SK-N-SH treated with all-trans-retinoic acid at 6 μM for 48 hours (cell line): ENCODE measurements around the gene RAB14.

Experiments used
- ATAC-seq: fragments of 200-7000 bp; cut with Tn5 transposase; 3 replicates; pipeline ENCODE4 v1.9.1; 2020; ENCODE audit warnings: mild to moderate bottlenecking, moderate library complexity
- ARNTL ChIP-seq: fragments of 450-650 bp; formaldehyde crosslinking; IDR thresholded peaks from 2 replicates; pipeline ENCODE4 v1.5.0; 2020; ENCODE audit warnings: low read depth, mild to moderate bottlenecking, moderate library complexity, borderline replicate concordance
- BACH2 ChIP-seq: fragments of 250-450 bp; sonication (Bioruptor Pico); IDR thresholded peaks from 2 replicates; pipeline ENCODE4 v1.9.0; 2021; ENCODE audit warnings: mild to moderate bottlenecking, borderline replicate concordance
- CSDC2 ChIP-seq: fragments of 250-450 bp; sonication (Bioruptor Pico); IDR thresholded peaks from 2 replicates; pipeline ENCODE4 v1.5.0; 2020; ENCODE audit warnings: mild to moderate bottlenecking, moderate library complexity
- ESRRG ChIP-seq: fragments of 250-450 bp; sonication (Bioruptor Pico); IDR thresholded peaks from 2 replicates; pipeline ENCODE4 v1.6.1; 2021; ENCODE audit warnings: mild to moderate bottlenecking
- GLIS3 ChIP-seq: fragments of 250-450 bp; sonication (Bioruptor Pico); IDR thresholded peaks from 2 replicates; pipeline ENCODE4 v1.5.0; 2020; ENCODE audit warnings: mild to moderate bottlenecking, moderate library complexity
- ISL1 ChIP-seq: fragments of 250-450 bp; sonication (Bioruptor Pico); IDR thresholded peaks from 2 replicates; pipeline ENCODE4 v2.1.2; 2022; ENCODE audit warnings: mild to moderate bottlenecking, moderate library complexity
- OSR1 ChIP-seq: fragments of 250-450 bp; sonication (Bioruptor Pico); IDR thresholded peaks from 2 replicates; pipeline ENCODE4 v1.8.0; 2022; ENCODE audit warnings: moderate library complexity, mild to moderate bottlenecking, inconsistent platforms
- RARB ChIP-seq: fragments of 250-450 bp; sonication (Bioruptor Pico); IDR thresholded peaks from 2 replicates; pipeline ENCODE4 v1.8.0; 2021; ENCODE audit warnings: mild to moderate bottlenecking, moderate library complexity
- TCF4 ChIP-seq: fragments of 250-450 bp; sonication (Bioruptor Pico); IDR thresholded peaks from 2 replicates; pipeline ENCODE4 v1.8.0; 2021; ENCODE audit warnings: mild to moderate bottlenecking, moderate library complexity, borderline replicate concordance
- TOX ChIP-seq: fragments of 250-450 bp; sonication (Bioruptor Pico); IDR thresholded peaks from 2 replicates; pipeline ENCODE4 v1.8.0; 2021; ENCODE audit warnings: mild to moderate bottlenecking, moderate library complexity, borderline replicate concordance
- ZC3H10 ChIP-seq: fragments of 250-450 bp; sonication (Bioruptor Pico); IDR thresholded peaks from 2 replicates; pipeline ENCODE4 v1.5.1; 2021; ENCODE audit warnings: mild to moderate bottlenecking, moderate library complexity
- ZFP3 ChIP-seq: fragments of 250-450 bp; sonication (Bioruptor Pico); IDR thresholded peaks from 2 replicates; pipeline ENCODE4 v1.5.0; 2020; ENCODE audit warnings: mild to moderate bottlenecking, moderate library complexity
- ZFP30 ChIP-seq: fragments of 450-650 bp; formaldehyde crosslinking; IDR thresholded peaks from 2 replicates; pipeline ENCODE4 v1.5.0; 2022; ENCODE audit warnings: mild to moderate bottlenecking, moderate library complexity
- ZNF565 ChIP-seq: fragments of 450-650 bp; formaldehyde crosslinking; conservative IDR thresholded peaks from 2 replicates; pipeline ENCODE4 v1.5.0; 2020; ENCODE audit warnings: low read depth, mild to moderate bottlenecking, moderate library complexity
- ZNF70 ChIP-seq: fragments of 450-650 bp; formaldehyde crosslinking; IDR thresholded peaks from 2 replicates; pipeline ENCODE4 v1.5.0; 2020; ENCODE audit warnings: mild to moderate bottlenecking, moderate library complexity
- ZNF8 ChIP-seq: fragments of 450-650 bp; formaldehyde crosslinking; IDR thresholded peaks from 2 replicates; pipeline ENCODE4 v1.5.0; 2020; ENCODE audit warnings: mild to moderate bottlenecking, moderate library complexity
- TF ChIP-seq, protein P1 (sequence below): fragments of 250-450 bp; sonication (Bioruptor Pico); IDR thresholded peaks from 2 replicates; pipeline ENCODE4 v1.5.1; 2021; ENCODE audit warnings: mild to moderate bottlenecking, moderate library complexity
- TF ChIP-seq, protein P2 (sequence below): fragments of 250-450 bp; sonication (Bioruptor Pico); IDR thresholded peaks from 2 replicates; pipeline ENCODE4 v1.8.0; 2020; ENCODE audit warnings: mild to moderate bottlenecking, moderate library complexity, borderline replicate concordance
- TF ChIP-seq, protein P3 (sequence below): fragments of 250-450 bp; sonication (Bioruptor Pico); IDR thresholded peaks from 2 replicates; pipeline ENCODE4 v1.5.0; 2020; ENCODE audit warnings: mild to moderate bottlenecking, moderate library complexity
- TF ChIP-seq, protein P4 (sequence below): fragments of 250-450 bp; sonication (Bioruptor Pico); IDR thresholded peaks from 2 replicates; pipeline ENCODE4 v1.5.1; 2020; ENCODE audit warnings: low read depth, mild to moderate bottlenecking, moderate library complexity

RAB14 gene

DNA sequence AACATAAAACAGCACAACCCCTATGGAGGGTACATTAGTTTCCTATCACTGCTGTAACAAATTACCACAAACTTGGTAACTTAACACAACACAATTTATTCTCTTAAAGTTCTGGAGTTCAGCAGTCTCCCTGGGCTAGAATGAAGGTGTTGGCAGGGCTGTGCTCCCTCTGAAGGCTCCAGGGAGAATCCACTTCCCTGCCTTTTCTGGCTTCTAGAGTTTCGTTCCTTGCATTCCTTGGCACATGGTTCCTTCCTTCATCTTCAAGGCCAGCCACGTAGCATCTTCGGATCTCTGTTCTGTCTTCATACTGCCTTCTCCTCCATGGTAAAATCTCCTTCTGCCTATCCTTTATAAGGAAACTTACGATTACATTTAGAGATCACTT, 41.3 kb upstream of the RAB14 start:
- ATAC-seq, result no peak
- no peak for TF ChIP-seq ESRRG
- no peak for TF ChIP-seq TOX (CRISPR knock-in tag)
- no peak for TF ChIP-seq ISL1 (CRISPR knock-in tag)

DNA sequence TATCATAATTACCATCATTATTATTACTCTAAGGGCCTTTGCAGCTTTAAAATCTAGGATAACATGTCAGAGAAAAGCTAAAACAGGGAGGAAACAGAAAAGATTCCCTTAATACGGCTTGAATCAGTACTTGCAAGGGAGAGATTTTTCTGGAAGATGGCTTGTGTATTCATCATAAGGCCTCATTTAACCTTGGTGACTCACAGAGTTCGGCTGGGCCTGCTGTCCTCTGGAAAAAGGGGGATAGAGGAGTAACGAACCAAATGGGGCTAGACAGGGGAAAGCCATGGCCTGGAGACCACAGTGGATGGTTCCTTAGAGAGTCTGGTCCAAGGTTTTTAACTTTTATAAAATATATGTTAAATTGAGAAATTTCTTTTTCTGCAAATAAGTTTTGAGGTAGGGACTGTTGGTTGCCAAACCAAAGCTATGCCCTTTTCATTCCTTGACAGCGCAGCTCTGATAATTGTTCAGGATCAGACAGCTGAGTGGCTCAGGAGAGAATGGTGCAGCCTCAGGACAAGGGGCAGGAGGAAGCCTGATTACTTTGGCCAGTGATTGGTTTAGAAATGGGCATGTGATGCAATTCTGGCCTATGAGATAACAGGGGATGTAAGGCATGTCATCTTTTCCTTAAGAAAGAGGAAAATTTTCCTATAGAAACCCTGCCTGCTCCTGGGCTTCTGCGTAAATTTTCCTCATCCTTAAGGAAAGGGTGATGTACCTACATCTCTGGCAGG, 40.7 kb upstream of the RAB14 start:
- TF ChIP-seq ZFP30, result no peak
- no peak for TF ChIP-seq TOX (CRISPR knock-in tag)
- no peak for TF ChIP-seq ISL1 (CRISPR knock-in tag)
- no peak for TF ChIP-seq TCF4 (CRISPR knock-in tag)
- TF ChIP-seq RARB (CRISPR knock-in tag), result no peak
- no peak for TF ChIP-seq CSDC2 (CRISPR knock-in tag)
- TF ChIP-seq, protein P1, sequence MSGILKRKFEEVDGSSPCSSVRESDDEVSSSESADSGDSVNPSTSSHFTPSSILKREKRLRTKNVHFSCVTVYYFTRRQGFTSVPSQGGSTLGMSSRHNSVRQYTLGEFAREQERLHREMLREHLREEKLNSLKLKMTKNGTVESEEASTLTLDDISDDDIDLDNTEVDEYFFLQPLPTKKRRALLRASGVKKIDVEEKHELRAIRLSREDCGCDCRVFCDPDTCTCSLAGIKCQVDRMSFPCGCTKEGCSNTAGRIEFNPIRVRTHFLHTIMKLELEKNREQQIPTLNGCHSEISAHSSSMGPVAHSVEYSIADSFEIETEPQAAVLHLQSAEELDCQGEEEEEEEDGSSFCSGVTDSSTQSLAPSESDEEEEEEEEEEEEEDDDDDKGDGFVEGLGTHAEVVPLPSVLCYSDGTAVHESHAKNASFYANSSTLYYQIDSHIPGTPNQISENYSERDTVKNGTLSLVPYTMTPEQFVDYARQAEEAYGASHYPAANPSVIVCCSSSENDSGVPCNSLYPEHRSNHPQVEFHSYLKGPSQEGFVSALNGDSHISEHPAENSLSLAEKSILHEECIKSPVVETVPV (CRISPR knock-in tag), result no peak
- no peak for TF ChIP-seq ZC3H10
- no peak for TF ChIP-seq OSR1
- TF ChIP-seq ESRRG, result no peak
- no peak for TF ChIP-seq ZFP3
- TF ChIP-seq, protein P2, sequence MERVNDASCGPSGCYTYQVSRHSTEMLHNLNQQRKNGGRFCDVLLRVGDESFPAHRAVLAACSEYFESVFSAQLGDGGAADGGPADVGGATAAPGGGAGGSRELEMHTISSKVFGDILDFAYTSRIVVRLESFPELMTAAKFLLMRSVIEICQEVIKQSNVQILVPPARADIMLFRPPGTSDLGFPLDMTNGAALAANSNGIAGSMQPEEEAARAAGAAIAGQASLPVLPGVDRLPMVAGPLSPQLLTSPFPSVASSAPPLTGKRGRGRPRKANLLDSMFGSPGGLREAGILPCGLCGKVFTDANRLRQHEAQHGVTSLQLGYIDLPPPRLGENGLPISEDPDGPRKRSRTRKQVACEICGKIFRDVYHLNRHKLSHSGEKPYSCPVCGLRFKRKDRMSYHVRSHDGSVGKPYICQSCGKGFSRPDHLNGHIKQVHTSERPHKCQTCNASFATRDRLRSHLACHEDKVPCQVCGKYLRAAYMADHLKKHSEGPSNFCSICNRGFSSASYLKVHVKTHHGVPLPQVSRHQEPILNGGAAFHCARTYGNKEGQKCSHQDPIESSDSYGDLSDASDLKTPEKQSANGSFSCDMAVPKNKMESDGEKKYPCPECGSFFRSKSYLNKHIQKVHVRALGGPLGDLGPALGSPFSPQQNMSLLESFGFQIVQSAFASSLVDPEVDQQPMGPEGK (CRISPR knock-in tag), result no peak
- ATAC-seq, result no peak

DNA sequence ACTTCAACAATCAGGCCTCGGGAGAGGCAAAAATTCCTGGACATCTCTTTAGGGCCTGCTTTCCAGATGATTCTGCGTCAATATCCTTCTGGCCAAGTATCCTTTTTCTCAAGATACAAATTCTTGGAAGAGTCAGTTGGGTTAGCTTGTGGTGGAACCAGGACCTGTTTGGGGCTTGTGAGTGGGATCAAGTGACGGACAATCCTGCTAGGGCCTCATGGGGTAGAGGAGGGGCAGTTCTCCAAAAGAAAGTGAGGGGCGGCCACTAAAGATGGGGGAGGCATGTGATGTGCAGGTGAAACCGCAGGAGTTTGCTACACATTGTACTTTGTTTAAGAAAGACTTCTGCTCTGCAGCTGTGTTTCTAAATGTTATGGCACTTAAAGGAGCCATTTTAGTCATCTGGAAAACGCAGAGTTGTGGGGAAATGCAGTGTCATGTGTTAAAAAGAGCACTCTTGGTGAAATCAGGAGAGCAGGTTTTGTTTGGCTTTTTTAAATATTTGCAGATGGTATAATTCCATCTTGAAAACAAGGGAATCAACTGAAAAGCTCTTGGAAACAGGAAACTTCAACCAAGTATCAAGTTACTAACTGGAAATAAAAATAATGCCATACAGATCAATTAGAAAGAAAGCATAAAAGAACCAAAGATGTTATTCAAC, 38.9 kb upstream of the RAB14 start:
- ATAC-seq, result no peak
- TF ChIP-seq, protein P2 (CRISPR knock-in tag), result no peak
- TF ChIP-seq ZFP30 (no peak), ISL1 (CRISPR knock-in tag) (no peak), ARNTL (CRISPR knock-in tag) (no peak), TOX (CRISPR knock-in tag) (no peak), CSDC2 (CRISPR knock-in tag) (no peak), TCF4 (CRISPR knock-in tag) (no peak), GLIS3 (CRISPR knock-in tag) (no peak), ZC3H10 (no peak), ZNF8 (CRISPR knock-in tag) (no peak), ZNF565 (no peak), RARB (CRISPR knock-in tag) (no peak), BACH2 (CRISPR knock-in tag) (no peak), ZNF70 (no peak)
- TF ChIP-seq, protein P3, sequence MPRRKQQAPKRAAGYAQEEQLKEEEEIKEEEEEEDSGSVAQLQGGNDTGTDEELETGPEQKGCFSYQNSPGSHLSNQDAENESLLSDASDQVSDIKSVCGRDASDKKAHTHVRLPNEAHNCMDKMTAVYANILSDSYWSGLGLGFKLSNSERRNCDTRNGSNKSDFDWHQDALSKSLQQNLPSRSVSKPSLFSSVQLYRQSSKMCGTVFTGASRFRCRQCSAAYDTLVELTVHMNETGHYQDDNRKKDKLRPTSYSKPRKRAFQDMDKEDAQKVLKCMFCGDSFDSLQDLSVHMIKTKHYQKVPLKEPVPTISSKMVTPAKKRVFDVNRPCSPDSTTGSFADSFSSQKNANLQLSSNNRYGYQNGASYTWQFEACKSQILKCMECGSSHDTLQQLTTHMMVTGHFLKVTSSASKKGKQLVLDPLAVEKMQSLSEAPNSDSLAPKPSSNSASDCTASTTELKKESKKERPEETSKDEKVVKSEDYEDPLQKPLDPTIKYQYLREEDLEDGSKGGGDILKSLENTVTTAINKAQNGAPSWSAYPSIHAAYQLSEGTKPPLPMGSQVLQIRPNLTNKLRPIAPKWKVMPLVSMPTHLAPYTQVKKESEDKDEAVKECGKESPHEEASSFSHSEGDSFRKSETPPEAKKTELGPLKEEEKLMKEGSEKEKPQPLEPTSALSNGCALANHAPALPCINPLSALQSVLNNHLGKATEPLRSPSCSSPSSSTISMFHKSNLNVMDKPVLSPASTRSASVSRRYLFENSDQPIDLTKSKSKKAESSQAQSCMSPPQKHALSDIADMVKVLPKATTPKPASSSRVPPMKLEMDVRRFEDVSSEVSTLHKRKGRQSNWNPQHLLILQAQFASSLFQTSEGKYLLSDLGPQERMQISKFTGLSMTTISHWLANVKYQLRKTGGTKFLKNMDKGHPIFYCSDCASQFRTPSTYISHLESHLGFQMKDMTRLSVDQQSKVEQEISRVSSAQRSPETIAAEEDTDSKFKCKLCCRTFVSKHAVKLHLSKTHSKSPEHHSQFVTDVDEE, result no peak
- TF ChIP-seq, protein P4, sequence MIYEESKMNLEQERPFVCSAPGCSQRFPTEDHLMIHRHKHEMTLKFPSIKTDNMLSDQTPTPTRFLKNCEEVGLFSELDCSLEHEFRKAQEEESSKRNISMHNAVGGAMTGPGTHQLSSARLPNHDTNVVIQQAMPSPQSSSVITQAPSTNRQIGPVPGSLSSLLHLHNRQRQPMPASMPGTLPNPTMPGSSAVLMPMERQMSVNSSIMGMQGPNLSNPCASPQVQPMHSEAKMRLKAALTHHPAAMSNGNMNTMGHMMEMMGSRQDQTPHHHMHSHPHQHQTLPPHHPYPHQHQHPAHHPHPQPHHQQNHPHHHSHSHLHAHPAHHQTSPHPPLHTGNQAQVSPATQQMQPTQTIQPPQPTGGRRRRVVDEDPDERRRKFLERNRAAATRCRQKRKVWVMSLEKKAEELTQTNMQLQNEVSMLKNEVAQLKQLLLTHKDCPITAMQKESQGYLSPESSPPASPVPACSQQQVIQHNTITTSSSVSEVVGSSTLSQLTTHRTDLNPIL (CRISPR knock-in tag), result no peak
- TF ChIP-seq, protein P1 (CRISPR knock-in tag), result no peak
